Adrenal gland (tissue), 5 donors: ENCODE measurements around the gene ZNF205.

Source experiments
- POLR2A ChIP-seq, 2 donors: fragments of 450-650 bp; IDR thresholded peaks; one replicate each; pipeline ENCODE4 v1.6.1; 2017; ENCODE audit warnings: antibody characterized with exemption in 2 of 2, mild to moderate bottlenecking in 2 of 2, moderate library complexity in 1 of 2
- TF ChIP-seq, protein P1 (sequence below), 6 experiments: fragments of 450-650 bp in 4 of 6; fragments of 200-600 bp in 2 of 6; sonication (generic) in 1 of 6; IDR thresholded peaks; 1 replicate in 5 of 6; 2 replicates in 1 of 6; pipeline versions ENCODE4 v1.5.1 to v1.8.0; 2016 to 2021; ENCODE audit warnings: antibody characterized with exemption in 6 of 6, mild to moderate bottlenecking in 2 of 6, moderate library complexity in 1 of 6
- donor health status: DM: no; HTN: no; CAD: no.

DNA sequence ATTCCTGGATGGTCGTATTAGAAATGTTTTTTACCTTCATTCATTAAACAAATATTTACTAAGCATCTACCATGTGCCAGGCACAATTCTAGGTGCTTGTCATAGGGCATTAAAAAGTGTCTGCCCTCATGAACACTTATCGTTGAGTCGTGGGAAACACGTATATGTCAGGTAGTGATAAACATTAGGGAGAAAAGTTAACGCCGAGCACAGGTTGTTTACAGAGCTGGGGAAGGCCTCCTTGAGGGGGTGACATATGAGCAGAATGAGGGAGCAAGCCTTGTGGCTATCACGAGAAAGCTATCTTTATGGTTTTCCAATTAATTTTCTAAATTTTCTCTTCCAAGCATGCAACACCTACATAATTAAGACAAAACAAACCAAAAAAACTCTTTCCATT lies 21.5 kb downstream of the ZNF205 start:
- TF ChIP-seq, protein P1, sequence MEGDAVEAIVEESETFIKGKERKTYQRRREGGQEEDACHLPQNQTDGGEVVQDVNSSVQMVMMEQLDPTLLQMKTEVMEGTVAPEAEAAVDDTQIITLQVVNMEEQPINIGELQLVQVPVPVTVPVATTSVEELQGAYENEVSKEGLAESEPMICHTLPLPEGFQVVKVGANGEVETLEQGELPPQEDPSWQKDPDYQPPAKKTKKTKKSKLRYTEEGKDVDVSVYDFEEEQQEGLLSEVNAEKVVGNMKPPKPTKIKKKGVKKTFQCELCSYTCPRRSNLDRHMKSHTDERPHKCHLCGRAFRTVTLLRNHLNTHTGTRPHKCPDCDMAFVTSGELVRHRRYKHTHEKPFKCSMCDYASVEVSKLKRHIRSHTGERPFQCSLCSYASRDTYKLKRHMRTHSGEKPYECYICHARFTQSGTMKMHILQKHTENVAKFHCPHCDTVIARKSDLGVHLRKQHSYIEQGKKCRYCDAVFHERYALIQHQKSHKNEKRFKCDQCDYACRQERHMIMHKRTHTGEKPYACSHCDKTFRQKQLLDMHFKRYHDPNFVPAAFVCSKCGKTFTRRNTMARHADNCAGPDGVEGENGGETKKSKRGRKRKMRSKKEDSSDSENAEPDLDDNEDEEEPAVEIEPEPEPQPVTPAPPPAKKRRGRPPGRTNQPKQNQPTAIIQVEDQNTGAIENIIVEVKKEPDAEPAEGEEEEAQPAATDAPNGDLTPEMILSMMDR (IDR thresholded peaks at IDR 0.05), result no peak
- TF ChIP-seq POLR2A (IDR thresholded peaks at IDR 0.05), result no peak
